ENCODE measurements around the gene CDK17. TPM values are rescaled to one million over a fixed set of nuclear protein-coding genes. Genes with fewer than 3 reads are reported as not detected.

The CDK17 gene
- total and polyA plus RNA-seq, 9 of the 15 experiments (the other 6 are each of a cell fraction or from before 2014, with no cell fraction given) = 4.8 to 39.3 (median 21.6) TPM

DNA sequence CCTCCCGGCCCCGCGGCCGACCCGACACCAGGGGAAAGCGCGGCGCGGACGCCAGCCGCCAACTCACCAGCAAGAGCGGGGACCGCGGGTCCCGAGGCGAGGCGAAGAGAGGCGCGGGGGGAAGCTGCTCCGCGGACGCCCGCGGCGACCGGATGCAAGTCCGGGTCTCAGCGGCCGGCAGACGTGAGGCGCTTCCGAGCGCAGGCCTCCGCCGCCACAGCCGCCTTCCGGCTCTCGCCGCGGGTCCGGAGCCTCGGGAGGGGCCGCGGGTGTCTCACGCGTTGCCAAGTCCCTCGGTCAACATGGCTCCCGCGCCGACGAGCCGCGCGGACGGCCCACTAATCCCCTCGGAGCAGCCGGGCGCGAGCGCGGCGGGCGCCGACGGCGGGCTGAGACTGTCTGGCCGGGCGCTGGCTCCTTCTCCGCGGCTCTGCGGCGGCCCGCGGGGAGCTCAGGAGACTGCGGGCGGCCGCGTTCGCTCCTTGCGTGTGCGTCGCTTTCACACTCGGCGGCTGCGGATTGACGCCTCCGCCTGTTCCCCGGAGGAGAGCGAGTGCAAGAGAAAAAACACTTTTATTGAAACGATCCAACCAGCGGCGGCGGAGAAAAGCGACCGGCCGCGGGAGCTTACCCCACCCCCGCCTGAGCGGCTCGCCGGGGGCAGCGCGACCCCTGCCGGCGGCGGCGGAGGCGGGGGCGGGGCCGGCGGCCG lies at the start of gene CDK17 (continued):
- TF ChIP-seq ELK1 (CRISPR knock-in tag; IDR thresholded peaks at IDR 0.05) = no peak
- no peak for TF ChIP-seq NBN (IDR thresholded peaks at IDR 0.05; ENCODE audit: low read depth)
- TF ChIP-seq ZNF395 (CRISPR knock-in tag; IDR thresholded peaks at IDR 0.05) = no peak
- TF ChIP-seq ZC3H8 (IDR thresholded peaks at IDR 0.05) = no peak
- TF ChIP-seq ZNF384 (IDR thresholded peaks at IDR 0.05; ENCODE audit: low read depth, low read length) = peak; percentile 58
- TF ChIP-seq, protein P1, sequence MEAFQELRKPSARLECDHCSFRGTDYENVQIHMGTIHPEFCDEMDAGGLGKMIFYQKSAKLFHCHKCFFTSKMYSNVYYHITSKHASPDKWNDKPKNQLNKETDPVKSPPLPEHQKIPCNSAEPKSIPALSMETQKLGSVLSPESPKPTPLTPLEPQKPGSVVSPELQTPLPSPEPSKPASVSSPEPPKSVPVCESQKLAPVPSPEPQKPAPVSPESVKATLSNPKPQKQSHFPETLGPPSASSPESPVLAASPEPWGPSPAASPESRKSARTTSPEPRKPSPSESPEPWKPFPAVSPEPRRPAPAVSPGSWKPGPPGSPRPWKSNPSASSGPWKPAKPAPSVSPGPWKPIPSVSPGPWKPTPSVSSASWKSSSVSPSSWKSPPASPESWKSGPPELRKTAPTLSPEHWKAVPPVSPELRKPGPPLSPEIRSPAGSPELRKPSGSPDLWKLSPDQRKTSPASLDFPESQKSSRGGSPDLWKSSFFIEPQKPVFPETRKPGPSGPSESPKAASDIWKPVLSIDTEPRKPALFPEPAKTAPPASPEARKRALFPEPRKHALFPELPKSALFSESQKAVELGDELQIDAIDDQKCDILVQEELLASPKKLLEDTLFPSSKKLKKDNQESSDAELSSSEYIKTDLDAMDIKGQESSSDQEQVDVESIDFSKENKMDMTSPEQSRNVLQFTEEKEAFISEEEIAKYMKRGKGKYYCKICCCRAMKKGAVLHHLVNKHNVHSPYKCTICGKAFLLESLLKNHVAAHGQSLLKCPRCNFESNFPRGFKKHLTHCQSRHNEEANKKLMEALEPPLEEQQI (IDR thresholded peaks at IDR 0.05) = no peak
- TF ChIP-seq, protein P2, sequence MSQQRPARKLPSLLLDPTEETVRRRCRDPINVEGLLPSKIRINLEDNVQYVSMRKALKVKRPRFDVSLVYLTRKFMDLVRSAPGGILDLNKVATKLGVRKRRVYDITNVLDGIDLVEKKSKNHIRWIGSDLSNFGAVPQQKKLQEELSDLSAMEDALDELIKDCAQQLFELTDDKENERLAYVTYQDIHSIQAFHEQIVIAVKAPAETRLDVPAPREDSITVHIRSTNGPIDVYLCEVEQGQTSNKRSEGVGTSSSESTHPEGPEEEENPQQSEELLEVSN (IDR thresholded peaks at IDR 0.05; ENCODE audit: borderline replicate concordance in 1 of 2, extremely low read depth in 1 of 2, insufficient read depth in 1 of 2, insufficient read length in 1 of 2, low read depth in 1 of 2, low read length in 1 of 2, poor library complexity in 1 of 2, severe bottlenecking in 1 of 2) = peak in 1 of 2 experiments; percentile 26
- TF ChIP-seq MXD1 (CRISPR knock-in tag; IDR thresholded peaks at IDR 0.05; ENCODE audit: borderline replicate concordance, poor library complexity, severe bottlenecking) = no peak
- TF ChIP-seq, protein P3, sequence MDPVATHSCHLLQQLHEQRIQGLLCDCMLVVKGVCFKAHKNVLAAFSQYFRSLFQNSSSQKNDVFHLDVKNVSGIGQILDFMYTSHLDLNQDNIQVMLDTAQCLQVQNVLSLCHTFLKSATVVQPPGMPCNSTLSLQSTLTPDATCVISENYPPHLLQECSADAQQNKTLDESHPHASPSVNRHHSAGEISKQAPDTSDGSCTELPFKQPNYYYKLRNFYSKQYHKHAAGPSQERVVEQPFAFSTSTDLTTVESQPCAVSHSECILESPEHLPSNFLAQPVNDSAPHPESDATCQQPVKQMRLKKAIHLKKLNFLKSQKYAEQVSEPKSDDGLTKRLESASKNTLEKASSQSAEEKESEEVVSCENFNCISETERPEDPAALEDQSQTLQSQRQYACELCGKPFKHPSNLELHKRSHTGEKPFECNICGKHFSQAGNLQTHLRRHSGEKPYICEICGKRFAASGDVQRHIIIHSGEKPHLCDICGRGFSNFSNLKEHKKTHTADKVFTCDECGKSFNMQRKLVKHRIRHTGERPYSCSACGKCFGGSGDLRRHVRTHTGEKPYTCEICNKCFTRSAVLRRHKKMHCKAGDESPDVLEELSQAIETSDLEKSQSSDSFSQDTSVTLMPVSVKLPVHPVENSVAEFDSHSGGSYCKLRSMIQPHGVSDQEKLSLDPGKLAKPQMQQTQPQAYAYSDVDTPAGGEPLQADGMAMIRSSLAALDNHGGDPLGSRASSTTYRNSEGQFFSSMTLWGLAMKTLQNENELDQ (CRISPR knock-in tag; IDR thresholded peaks at IDR 0.05; ENCODE audit: borderline replicate concordance) = no peak
- TF ChIP-seq CBFB (CRISPR knock-in tag; IDR thresholded peaks at IDR 0.05) = no peak
- TF ChIP-seq ZNF830 (CRISPR knock-in tag; IDR thresholded peaks at IDR 0.05) = peak; percentile 73; the same call in 1 of the 2 replicates
- TF ChIP-seq PRPF4 (IDR thresholded peaks at IDR 0.05; ENCODE audit: insufficient read depth, low read depth, low read length, poor library complexity, severe bottlenecking) = peak; percentile 35
- TF ChIP-seq, protein P4, sequence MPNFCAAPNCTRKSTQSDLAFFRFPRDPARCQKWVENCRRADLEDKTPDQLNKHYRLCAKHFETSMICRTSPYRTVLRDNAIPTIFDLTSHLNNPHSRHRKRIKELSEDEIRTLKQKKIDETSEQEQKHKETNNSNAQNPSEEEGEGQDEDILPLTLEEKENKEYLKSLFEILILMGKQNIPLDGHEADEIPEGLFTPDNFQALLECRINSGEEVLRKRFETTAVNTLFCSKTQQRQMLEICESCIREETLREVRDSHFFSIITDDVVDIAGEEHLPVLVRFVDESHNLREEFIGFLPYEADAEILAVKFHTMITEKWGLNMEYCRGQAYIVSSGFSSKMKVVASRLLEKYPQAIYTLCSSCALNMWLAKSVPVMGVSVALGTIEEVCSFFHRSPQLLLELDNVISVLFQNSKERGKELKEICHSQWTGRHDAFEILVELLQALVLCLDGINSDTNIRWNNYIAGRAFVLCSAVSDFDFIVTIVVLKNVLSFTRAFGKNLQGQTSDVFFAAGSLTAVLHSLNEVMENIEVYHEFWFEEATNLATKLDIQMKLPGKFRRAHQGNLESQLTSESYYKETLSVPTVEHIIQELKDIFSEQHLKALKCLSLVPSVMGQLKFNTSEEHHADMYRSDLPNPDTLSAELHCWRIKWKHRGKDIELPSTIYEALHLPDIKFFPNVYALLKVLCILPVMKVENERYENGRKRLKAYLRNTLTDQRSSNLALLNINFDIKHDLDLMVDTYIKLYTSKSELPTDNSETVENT (CRISPR knock-in tag; IDR thresholded peaks at IDR 0.05) = no peak

All from K562 (cell line).